Tibial artery (tissue), 4 donors: Measurements from ENCODE around the gene MAP2K5.

Experiments used
- DNase-seq, 2 donors: peaks; one replicate each; pipeline ENCODE4 v3.0.0-alpha.2; 2019
- H3K27ac ChIP-seq, 2 donors: fragments of 200-600 bp; sonication (generic) in 1 of 2; 1 replicate in 1 of 2; 2 replicates in 1 of 2; pipeline ENCODE4 v1.5.1; 2018 to 2019; ENCODE audit warnings: mild to moderate bottlenecking in 1 of 2
- H3K27me3 ChIP-seq, 2 donors: fragments of 200-600 bp; sonication (generic) in 1 of 2; one replicate each; pipeline versions ENCODE4 v1.5.1 to v1.6.0; 2016 to 2019
- H3K36me3 ChIP-seq, 3 donors: fragments of 200-600 bp; sonication (generic) in 2 of 3; one replicate each; pipeline ENCODE4 v1.5.1; 2016 to 2019; ENCODE audit warnings: mild to moderate bottlenecking in 2 of 3
- H3K4me1 ChIP-seq, 4 donors: fragments of 200-600 bp; sonication (generic) in 2 of 4; 1 replicate in 3 of 4; 2 replicates in 1 of 4; pipeline ENCODE4 v1.5.1; 2016 to 2019
- H3K4me3 ChIP-seq, 2 donors: fragments of 200-600 bp; sonication (generic) in 1 of 2; 1 replicate in 1 of 2; 2 replicates in 1 of 2; pipeline ENCODE4 v1.5.1; 2018 to 2019; ENCODE audit warnings: mild to moderate bottlenecking in 2 of 2
- H3K9me3 ChIP-seq, 3 donors: fragments of 200-600 bp; sonication (generic) in 1 of 3; one replicate each; pipeline ENCODE4 v1.5.1; 2016 to 2019
- CTCF ChIP-seq, 2 experiments: fragments of 200-600 bp in 1 of 2; fragments of 450-650 bp in 1 of 2; IDR thresholded peaks; one replicate each; pipeline ENCODE4 v1.5.1; 2017 to 2019; ENCODE audit warnings: antibody characterized with exemption in 2 of 2, mild to moderate bottlenecking in 1 of 2, moderate library complexity in 1 of 2
- intact Hi-C: fragments of 100-400 bp; cut with DNase I; formaldehyde crosslinking; loops from one replicate; pipeline ENCODE4 v1.15.0; 2023; ENCODE audit warnings: low total_unique reads

Gene MAP2K5

DNA sequence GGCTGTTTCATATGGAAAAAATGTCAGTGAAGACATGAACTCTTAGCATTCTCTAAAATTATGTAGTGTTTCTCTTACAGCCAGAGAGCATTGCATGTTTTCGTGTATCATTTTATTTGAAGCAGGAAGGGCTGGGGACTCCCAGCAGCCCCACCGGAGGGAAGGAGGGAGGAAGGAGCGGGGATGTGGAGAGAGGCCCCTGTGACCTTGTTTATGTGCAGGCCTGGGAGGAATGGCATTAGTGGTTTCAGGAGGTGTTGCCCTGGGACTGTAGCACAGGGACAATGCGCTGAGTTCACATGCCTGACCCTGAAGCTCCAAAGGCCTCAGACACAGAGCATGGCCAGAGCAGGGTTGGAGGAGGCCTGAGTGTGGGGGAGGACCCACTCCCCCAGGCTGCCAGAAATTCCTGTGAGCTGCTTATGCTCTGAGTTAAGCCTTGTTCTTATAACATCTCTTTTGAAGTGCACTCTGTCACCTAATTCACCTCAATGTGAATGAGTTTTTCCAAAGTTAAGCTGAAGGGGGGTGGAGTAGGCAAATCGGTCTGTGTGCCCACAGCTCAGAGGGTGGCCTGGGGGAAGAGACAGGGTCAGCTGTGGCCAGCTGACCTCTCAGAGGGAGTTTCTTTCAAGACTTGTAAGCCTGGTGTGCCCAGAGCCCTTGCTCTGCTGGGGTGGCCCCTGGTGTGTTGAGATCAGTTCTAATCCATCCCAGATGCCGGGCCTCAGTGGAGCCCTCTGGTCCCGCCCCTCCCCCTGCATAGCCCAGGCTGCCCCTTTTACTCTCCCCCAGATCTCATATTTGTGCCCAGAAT, 301.3 kb downstream of the MAP2K5 start:
- TF ChIP-seq CTCF (IDR thresholded peaks at IDR 0.05): no peak
- Histone ChIP-seq H3K36me3 (no peaks in the 10 kb centered on the region), H3K27ac (no peak overlapping the region), H3K4me1 (peaks cover 0 to 14% (median 8%) of the 10 kb centered on the region in 4 donors), H3K9me3 (no peaks in the 10 kb centered on the region), H3K27me3 (no peaks in the 10 kb centered on the region), H3K4me3 (no peak overlapping the region)
- intact Hi-C loops: no loop called here
- DNase-seq: peak in 1 of 2 donors; percentile 31

GRCh38 chr15:67845974-67846373, 303.5 kb downstream of the MAP2K5 start:
- no peaks in the 10 kb centered on the region for H3K36me3 ChIP-seq
- TF ChIP-seq CTCF (IDR thresholded peaks at IDR 0.05): no peak
- no peak overlapping the region for H3K27ac ChIP-seq
- H3K4me1 ChIP-seq: peaks cover 0 to 8% (median 3%) of the 10 kb centered on the region in 4 donors
- peak in 1 of 2 donors; percentile 12 for DNase-seq
- no peak overlapping the region for H3K4me3 ChIP-seq
- intact Hi-C loops: no loop called here
- H3K27me3 ChIP-seq: no peaks in the 10 kb centered on the region
- H3K9me3 ChIP-seq: peaks cover 0 to 4% (median 0%) of the 10 kb centered on the region in 3 donors

GRCh38 chr15:67849538-67849937, 307.0 kb downstream of the MAP2K5 start:
- no peaks in the 10 kb centered on the region for H3K36me3 ChIP-seq

GRCh38 chr15:67850336-67850735, 307.8 kb downstream of the MAP2K5 start:
- peaks cover 0 to 4% (median 0%) of the 10 kb centered on the region in 3 donors for H3K9me3 ChIP-seq
- TF ChIP-seq CTCF (IDR thresholded peaks at IDR 0.05): no peak
- no peaks in the 10 kb centered on the region for H3K27me3 ChIP-seq
- intact Hi-C loops: no loop called here
- no peak for DNase-seq
- H3K4me3 ChIP-seq: no peak overlapping the region
- H3K4me1 ChIP-seq: no peaks in the 10 kb centered on the region
- no peaks in the 10 kb centered on the region for H3K36me3 ChIP-seq
- no peak overlapping the region for H3K27ac ChIP-seq

More at GRCh38 chr15:67849538-67849937, 307.0 kb downstream of the MAP2K5 start:
- Histone ChIP-seq H3K9me3 (peaks cover 0 to 4% (median 0%) of the 10 kb centered on the region in 3 donors), H3K4me1 (no peaks in the 10 kb centered on the region), H3K4me3 (no peak overlapping the region), H3K27ac (no peak overlapping the region), H3K27me3 (no peaks in the 10 kb centered on the region)
- no peak for DNase-seq
- no peak for TF ChIP-seq CTCF (IDR thresholded peaks at IDR 0.05)
- intact Hi-C loops: no loop called here

GRCh38 chr15:67850994-67851571, 308.6 kb downstream of the MAP2K5 start:
- no peaks in the 10 kb centered on the region for H3K4me1 ChIP-seq
- no peak for TF ChIP-seq CTCF (IDR thresholded peaks at IDR 0.05)
- DNase-seq: no peak
- intact Hi-C loops: no loop called here
- H3K27ac ChIP-seq: no peak overlapping the region
- H3K4me3 ChIP-seq: no peak overlapping the region
- peaks cover 0 to 4% (median 0%) of the 10 kb centered on the region in 3 donors for H3K9me3 ChIP-seq
- H3K27me3 ChIP-seq: no peaks in the 10 kb centered on the region
- H3K36me3 ChIP-seq: no peaks in the 10 kb centered on the region
